A549 (cell line): Measurements from ENCODE around the gene BPGM. TPM values are rescaled to one million over a fixed set of nuclear protein-coding genes. Genes with fewer than 3 reads are reported as not detected.

Experiments used
- ATAC-seq, 2 experiments: fragments of 200-7000 bp in 1 of 2; fragments of >200 bp in 1 of 2; cut with Nextera tagmentation in 1 of 2; cut with Tn5 transposase in 1 of 2; 3 replicates each; pipeline versions ENCODE4 v1.8.0 to v1.9.1; 2018 to 2020; ENCODE audit warnings: mild to moderate bottlenecking in 1 of 2, moderate library complexity in 1 of 2
- CTCF ChIA-PET: fragments of 300-600 bp; sonication (Branson Sonifier 250); formaldehyde crosslinking; extraction: SDS; loops from one replicate; lab custom pipeline; 2021; ENCODE audit warnings: antibody characterized with exemption, inconsistent platforms; lab: Yijun Ruan, JAX
- POLR2A ChIA-PET: fragments of 350-600 bp; formaldehyde crosslinking; extraction: SDS; loops from one replicate; lab custom pipeline; 2021; ENCODE audit warnings: antibody characterized with exemption, inconsistent platforms; lab: Yijun Ruan, JAX
- DNase-seq, 2 experiments: peaks; one replicate each; pipeline versions ENCODE4 v3.0.0 to v3.0.0-alpha.2; 2011 to 2016; ENCODE audit warnings: low read depth in 1 of 2, low spot score in 1 of 2
- FAIRE-seq: peaks from 2 replicates; lab custom pipeline; 2011; peaks lifted over from hg19 to GRCh38; lab: Jason Lieb, UNC
- H3K27ac ChIP-seq, 2 experiments: fragments of >200 bp; sonication (Bioruptor Twin); formaldehyde crosslinking; 3 replicates each; pipeline ENCODE4 v1.5.1; 2016 to 2017
- H3K4me1 ChIP-seq: fragments of >200 bp; sonication (Bioruptor Twin); formaldehyde crosslinking; 3 replicates; pipeline ENCODE4 v1.6.1; 2016
- H3K4me2 ChIP-seq: fragments of >200 bp; sonication (Bioruptor Twin); formaldehyde crosslinking; 3 replicates; pipeline ENCODE4 v1.6.1; 2016
- H3K4me3 ChIP-seq: fragments of >200 bp; sonication (Bioruptor Twin); formaldehyde crosslinking; 3 replicates; pipeline ENCODE4 v1.5.1; 2016
- H3K9me3 ChIP-seq: fragments of >200 bp; sonication (Bioruptor Twin); formaldehyde crosslinking; 3 replicates; pipeline ENCODE4 v1.6.1; 2016
- CBX8 ChIP-seq: fragments of 200-600 bp; sonication (generic); IDR thresholded peaks from 2 replicates; pipeline ENCODE4 v1.6.1; 2016
- CEBPB ChIP-seq, 2 experiments: fragments of >200 bp in 1 of 2; sonication (Bioruptor Twin) in 1 of 2; formaldehyde crosslinking in 1 of 2; IDR thresholded peaks; 2 replicates each; pipeline ENCODE4 v1.6.1; 2012 to 2016
- CTCF ChIP-seq: fragments of >200 bp; sonication (Bioruptor Twin); formaldehyde crosslinking; IDR thresholded peaks from 3 replicates; pipeline ENCODE4 v1.5.1; 2016
- EHMT2 ChIP-seq: fragments of 200-600 bp; sonication (generic); IDR thresholded peaks from 2 replicates; pipeline ENCODE4 v1.6.1; 2016; ENCODE audit warnings: antibody characterized with exemption, low read depth, mild to moderate bottlenecking, moderate library complexity
- HOXA7 ChIP-seq: fragments of 250-450 bp; sonication (Bioruptor Pico); IDR thresholded peaks from 2 replicates; pipeline ENCODE4 v1.5.0; 2020; ENCODE audit warnings: mild to moderate bottlenecking, moderate library complexity
- MAFK ChIP-seq: fragments of 450-650 bp; IDR thresholded peaks from 2 replicates; pipeline ENCODE4 v1.6.1; 2014; ENCODE audit not compliant: partially characterized antibody
- NFE2L2 ChIP-seq: fragments of 150-350 bp; conservative IDR thresholded peaks from 2 replicates; pipeline ENCODE4 v1.6.1; 2014; ENCODE audit warnings: low read length
- NPAS2 ChIP-seq: fragments of 250-450 bp; sonication (Bioruptor Pico); IDR thresholded peaks from 2 replicates; pipeline ENCODE4 v1.8.0; 2022; ENCODE audit warnings: mild to moderate bottlenecking, moderate library complexity, borderline replicate concordance
- POLR2AphosphoS2 ChIP-seq: conservative IDR thresholded peaks from 2 replicates; pipeline ENCODE4 v1.6.1; 2012; ENCODE audit warnings: low read length, improper control_type of control experiment, inconsistent platforms
- RAD21 ChIP-seq, 2 experiments: fragments of >200 bp in 1 of 2; sonication (Bioruptor Twin) in 1 of 2; formaldehyde crosslinking in 1 of 2; IDR thresholded peaks in 1 of 2; conservative IDR thresholded peaks in 1 of 2; 2 replicates in 1 of 2; 3 replicates in 1 of 2; pipeline ENCODE4 v1.6.1; 2012 to 2018; ENCODE audit warnings: inconsistent platforms in 1 of 2
- REST ChIP-seq: fragments of 200-600 bp; sonication (generic); IDR thresholded peaks from 2 replicates; pipeline ENCODE4 v1.6.1; 2016; ENCODE audit warnings: antibody characterized with exemption, mild to moderate bottlenecking, moderate library complexity
- SMC3 ChIP-seq: fragments of >200 bp; sonication (Bioruptor Twin); formaldehyde crosslinking; IDR thresholded peaks from 3 replicates; pipeline ENCODE4 v1.6.1; 2018; ENCODE audit warnings: inconsistent platforms
- TFCP2L1 ChIP-seq: fragments of 250-450 bp; sonication (Bioruptor Pico); IDR thresholded peaks from 2 replicates; pipeline ENCODE4 v1.5.0; 2021; ENCODE audit warnings: mild to moderate bottlenecking
- USF2 ChIP-seq: fragments of 450-650 bp; IDR thresholded peaks from 2 replicates; pipeline ENCODE4 v1.6.1; 2014; ENCODE audit warnings: antibody characterized with exemption
- ZC3H11A ChIP-seq: fragments of 450-650 bp; IDR thresholded peaks from 2 replicates; pipeline ENCODE4 v1.6.1; 2014; ENCODE audit warnings: antibody characterized with exemption, mild to moderate bottlenecking
- WGBS: methylation state at CpG from one replicate; pipeline ENCODE4 v1.1.6; 2017; ENCODE audit errors: missing lambda C conversion rate; 5-methylcytosine and 5-hydroxymethylcytosine counted together
- polyA plus RNA-seq, 4 experiments: library from polyadenylated mRNA; depleted of rRNA in 3 of 4; stranded (reverse); fragments of >200 nt; fragmentation: RNase III in 1 of 4; extraction: RNeasy Plus Mini Kit Qiagen cat#74134 plus additional on column Dnase treatment in 1 of 4; gene quantifications; 2 replicates in 3 of 4; 3 replicates in 1 of 4; pipeline ENCODE4 v1.2.3, GENCODE V29; 2011 to 2017

Gene BPGM
- polyA plus RNA-seq, 2 of the 4 experiments (the other 2 are of a cell fraction) = 19.4 to 28.3 TPM

GRCh38 chr7:134701272-134701671 is 54.6 kb downstream of the BPGM start:
- POLR2A ChIA-PET = no interaction called here
- FAIRE-seq = no peak
- 50% methylated on average over 2 of the region's 2 CpGs for WGBS

GRCh38 chr7:134702366-134703240 is 56.0 kb downstream of the BPGM start:
- no peak for DNase-seq
- WGBS = 59% methylated on average over 10 of the region's 10 CpGs
- ChIA-PET CTCF (interaction anchor here (0.6 to 5.1 kb wide), 8 partner anchors 11 to 251 kb away, joined by 3 to 42 read pairs (median 4); partner anchors contain the start of gene BPGM), POLR2A (no interaction called here)
- H3K4me1 ChIP-seq = peaks cover 14% of the 10 kb centered on the region
- peak overlapping the region in 1 of 2 experiments; percentile 15; a peak in 2 of 6 replicates for H3K27ac ChIP-seq
- H3K4me2 ChIP-seq = no peak overlapping the region
- peak; percentile 53 for TF ChIP-seq MAFK
- no peak for TF ChIP-seq NPAS2 (CRISPR knock-in tag)
- no peaks in the 10 kb centered on the region for H3K9me3 ChIP-seq
- ATAC-seq = no peak
- no peak overlapping the region for H3K4me3 ChIP-seq
- FAIRE-seq = no peak

More at GRCh38 chr7:134701272-134701671, 54.6 kb downstream of the BPGM start:
- DNase-seq (peak; percentile 38 to 58), ATAC-seq (peak; percentile 48 to 78; a peak in 3 of 6 replicates)
- H3K4me1 ChIP-seq = peaks cover 14% of the 10 kb centered on the region
- CTCF ChIA-PET = interaction anchor here (0.8 to 5.1 kb wide), 8 partner anchors 10 to 356 kb away, joined by 3 to 42 read pairs (median 4); partner anchors contain the start of gene BPGM
- no peak overlapping the region for H3K4me2 ChIP-seq
- no peak overlapping the region for H3K27ac ChIP-seq
- TF ChIP-seq NFE2L2 (no peak), CTCF (peak; percentile 44), TFCP2L1 (CRISPR knock-in tag) (no peak), USF2 (no peak), HOXA7 (CRISPR knock-in tag) (no peak), CBX8 (no peak), EHMT2 (no peak), SMC3 (0 out of 3 replicates have a peak, but pooled peaks have one; percentile 21), POLR2AphosphoS2 (no peak), REST (no peak), ZC3H11A (no peak), CEBPB (IDR thresholded peaks at IDR 0.05) (no peak), RAD21 (conservative IDR thresholded peaks at IDR 0.05 in 1 of 2, IDR thresholded peaks at IDR 0.05 in 1 of 2) (peak; percentile 41 to 70; a peak in 4 of 5 replicates)
- no peak overlapping the region for H3K4me3 ChIP-seq
- H3K9me3 ChIP-seq = no peaks in the 10 kb centered on the region
